Ishikawa (cell line): ENCODE measurements around the gene MAG.

ENCODE experiments used
- CEBPB ChIP-seq: IDR thresholded peaks from 2 replicates; pipeline ENCODE4 v1.6.1; 2012
- CREB1 ChIP-seq: IDR thresholded peaks from 2 replicates; pipeline ENCODE4 v1.6.1; 2012; ENCODE audit warnings: low read depth
- EP300 ChIP-seq: IDR thresholded peaks from 2 replicates; pipeline ENCODE4 v1.6.1; 2012; ENCODE audit warnings: borderline replicate concordance
- FOXM1 ChIP-seq: IDR thresholded peaks from 2 replicates; pipeline ENCODE4 v1.6.1; 2012; ENCODE audit warnings: low read depth, borderline replicate concordance
- MAX ChIP-seq: IDR thresholded peaks from 2 replicates; pipeline ENCODE4 v1.6.1; 2012
- RAD21 ChIP-seq: IDR thresholded peaks from 2 replicates; pipeline ENCODE4 v1.6.1; 2012; ENCODE audit warnings: low read depth
- REST ChIP-seq: IDR thresholded peaks from 2 replicates; pipeline ENCODE4 v1.6.1; 2012; ENCODE audit warnings: low read depth, mild to moderate bottlenecking
- TAF1 ChIP-seq: IDR thresholded peaks from 2 replicates; pipeline ENCODE4 v1.6.1; 2012; ENCODE audit warnings: low read depth, mild to moderate bottlenecking
- TCF12 ChIP-seq: IDR thresholded peaks from 2 replicates; pipeline ENCODE4 v1.6.1; 2012; ENCODE audit warnings: low read depth
- TEAD4 ChIP-seq: IDR thresholded peaks from 2 replicates; pipeline ENCODE4 v1.6.1; 2012
- YY1 ChIP-seq: IDR thresholded peaks from 2 replicates; pipeline ENCODE4 v1.6.1; 2012; ENCODE audit warnings: low read depth

GRCh38 chr19:35265900-35266519 lies 26.0 kb upstream of the MAG start:
- no peak for TF ChIP-seq YY1
- TF ChIP-seq RAD21: no peak
- no peak for TF ChIP-seq TCF12
- TF ChIP-seq EP300: no peak
- no peak for TF ChIP-seq MAX
- TF ChIP-seq TAF1: no peak
- TF ChIP-seq CEBPB: no peak
- no peak for TF ChIP-seq REST
- no peak for TF ChIP-seq TEAD4
- TF ChIP-seq CREB1: no peak
- TF ChIP-seq FOXM1: no peak
